A549 (cell line): ENCODE data around the gene MAN2A2. TPM values are rescaled to one million over a fixed set of nuclear protein-coding genes. Genes with fewer than 3 reads are reported as not detected.

ENCODE experiments used
- ATAC-seq, 2 experiments: fragments of 200-7000 bp in 1 of 2; fragments of >200 bp in 1 of 2; cut with Nextera tagmentation in 1 of 2; cut with Tn5 transposase in 1 of 2; 3 replicates each; pipeline versions ENCODE4 v1.8.0 to v1.9.1; 2018 to 2020; ENCODE audit warnings: mild to moderate bottlenecking in 1 of 2, moderate library complexity in 1 of 2
- CTCF ChIA-PET: fragments of 300-600 bp; sonication (Branson Sonifier 250); formaldehyde crosslinking; extraction: SDS; loops from one replicate; lab custom pipeline; 2021; ENCODE audit warnings: antibody characterized with exemption, inconsistent platforms; lab: Yijun Ruan, JAX
- POLR2A ChIA-PET: fragments of 350-600 bp; formaldehyde crosslinking; extraction: SDS; loops from one replicate; lab custom pipeline; 2021; ENCODE audit warnings: antibody characterized with exemption, inconsistent platforms; lab: Yijun Ruan, JAX
- DNase-seq, 2 experiments: peaks; one replicate each; pipeline versions ENCODE4 v3.0.0 to v3.0.0-alpha.2; 2011 to 2016; ENCODE audit warnings: low read depth in 1 of 2, low spot score in 1 of 2
- FAIRE-seq: peaks from 2 replicates; lab custom pipeline; 2011; peaks lifted over from hg19 to GRCh38; lab: Jason Lieb, UNC
- H3K27ac ChIP-seq, 2 experiments: fragments of >200 bp; sonication (Bioruptor Twin); formaldehyde crosslinking; 3 replicates each; pipeline ENCODE4 v1.5.1; 2016 to 2017
- H3K4me1 ChIP-seq: fragments of >200 bp; sonication (Bioruptor Twin); formaldehyde crosslinking; 3 replicates; pipeline ENCODE4 v1.6.1; 2016
- H3K4me2 ChIP-seq: fragments of >200 bp; sonication (Bioruptor Twin); formaldehyde crosslinking; 3 replicates; pipeline ENCODE4 v1.6.1; 2016
- H3K4me3 ChIP-seq: fragments of >200 bp; sonication (Bioruptor Twin); formaldehyde crosslinking; 3 replicates; pipeline ENCODE4 v1.5.1; 2016
- H3K9me3 ChIP-seq: fragments of >200 bp; sonication (Bioruptor Twin); formaldehyde crosslinking; 3 replicates; pipeline ENCODE4 v1.6.1; 2016
- CBX2 ChIP-seq: fragments of 200-600 bp; sonication (generic); IDR thresholded peaks from 2 replicates; pipeline ENCODE4 v1.6.1; 2016; ENCODE audit warnings: low read depth, mild to moderate bottlenecking, borderline replicate concordance
- CHD2 ChIP-seq: fragments of 150-350 bp; IDR thresholded peaks from 2 replicates; pipeline ENCODE4 v1.6.1; 2014; ENCODE audit warnings: low read length; ENCODE audit not compliant: partially characterized antibody
- CHD4 ChIP-seq: fragments of 200-600 bp; sonication (generic); IDR thresholded peaks from 2 replicates; pipeline ENCODE4 v1.6.1; 2016; ENCODE audit warnings: antibody characterized with exemption, mild to moderate bottlenecking, borderline replicate concordance
- ESRRA ChIP-seq: fragments of 150-350 bp; IDR thresholded peaks from 2 replicates; pipeline ENCODE4 v1.6.1; 2014; ENCODE audit warnings: mild to moderate bottlenecking, low read length, borderline replicate concordance
- FOXS1 ChIP-seq: fragments of 250-450 bp; sonication (Bioruptor Pico); IDR thresholded peaks from 2 replicates; pipeline ENCODE4 v1.5.0; 2020; ENCODE audit warnings: mild to moderate bottlenecking, moderate library complexity
- HDAC2 ChIP-seq: fragments of 200-600 bp; sonication (generic); IDR thresholded peaks from 2 replicates; pipeline ENCODE4 v1.6.1; 2016
- HEYL ChIP-seq: fragments of 250-450 bp; sonication (Bioruptor Pico); IDR thresholded peaks from 2 replicates; pipeline ENCODE4 v1.8.0; 2021; ENCODE audit warnings: mild to moderate bottlenecking, moderate library complexity
- HMGXB4 ChIP-seq: fragments of 250-450 bp; sonication (Bioruptor Pico); IDR thresholded peaks from 2 replicates; pipeline ENCODE4 v1.5.0; 2021; ENCODE audit warnings: mild to moderate bottlenecking, moderate library complexity, borderline replicate concordance
- HOXA7 ChIP-seq: fragments of 250-450 bp; sonication (Bioruptor Pico); IDR thresholded peaks from 2 replicates; pipeline ENCODE4 v1.5.0; 2020; ENCODE audit warnings: mild to moderate bottlenecking, moderate library complexity
- JUN ChIP-seq, 2 experiments: fragments of >200 bp; sonication (Bioruptor Twin); formaldehyde crosslinking; IDR thresholded peaks; 2 replicates in 1 of 2; 3 replicates in 1 of 2; pipeline ENCODE4 v1.6.1; 2016 to 2017
- MAFK ChIP-seq: fragments of 450-650 bp; IDR thresholded peaks from 2 replicates; pipeline ENCODE4 v1.6.1; 2014; ENCODE audit not compliant: partially characterized antibody
- MAZ ChIP-seq: fragments of 150-350 bp; IDR thresholded peaks from 2 replicates; pipeline ENCODE4 v1.6.1; 2014; ENCODE audit warnings: antibody characterized with exemption, low read depth, low read length, borderline replicate concordance
- NFE2L2 ChIP-seq: fragments of 150-350 bp; conservative IDR thresholded peaks from 2 replicates; pipeline ENCODE4 v1.6.1; 2014; ENCODE audit warnings: low read length
- NPAS2 ChIP-seq: fragments of 250-450 bp; sonication (Bioruptor Pico); IDR thresholded peaks from 2 replicates; pipeline ENCODE4 v1.8.0; 2022; ENCODE audit warnings: mild to moderate bottlenecking, moderate library complexity, borderline replicate concordance
- NR3C1 ChIP-seq: fragments of >200 bp; sonication (Bioruptor Twin); formaldehyde crosslinking; IDR thresholded peaks from 3 replicates; pipeline ENCODE4 v1.6.1; 2017
- POLR2A ChIP-seq: IDR thresholded peaks from 2 replicates; pipeline ENCODE4 v1.6.1; 2012; ENCODE audit warnings: mild to moderate bottlenecking, low read length
- POLR2AphosphoS2 ChIP-seq: conservative IDR thresholded peaks from 2 replicates; pipeline ENCODE4 v1.6.1; 2012; ENCODE audit warnings: low read length, improper control_type of control experiment, inconsistent platforms
- RARB ChIP-seq: fragments of 250-450 bp; sonication (Bioruptor Pico); IDR thresholded peaks from 2 replicates; pipeline ENCODE4 v1.8.0; 2021; ENCODE audit warnings: mild to moderate bottlenecking, moderate library complexity
- RFX5 ChIP-seq: fragments of 450-650 bp; IDR thresholded peaks from 2 replicates; pipeline ENCODE4 v1.7.1; 2014; ENCODE audit warnings: antibody characterized with exemption, mild to moderate bottlenecking, moderate library complexity
- SMC3 ChIP-seq: fragments of >200 bp; sonication (Bioruptor Twin); formaldehyde crosslinking; IDR thresholded peaks from 3 replicates; pipeline ENCODE4 v1.6.1; 2018; ENCODE audit warnings: inconsistent platforms
- SREBF2 ChIP-seq: fragments of 450-650 bp; IDR thresholded peaks from 2 replicates; pipeline ENCODE4 v1.6.1; 2014; ENCODE audit warnings: mild to moderate bottlenecking, moderate library complexity
- TFCP2L1 ChIP-seq: fragments of 250-450 bp; sonication (Bioruptor Pico); IDR thresholded peaks from 2 replicates; pipeline ENCODE4 v1.5.0; 2021; ENCODE audit warnings: mild to moderate bottlenecking
- ZFP36 ChIP-seq: fragments of 450-650 bp; IDR thresholded peaks from 2 replicates; pipeline ENCODE4 v1.6.1; 2014; ENCODE audit warnings: borderline replicate concordance; ENCODE audit not compliant: partially characterized antibody
- ZSCAN20 ChIP-seq: fragments of 250-450 bp; sonication (Bioruptor Pico); IDR thresholded peaks from 2 replicates; pipeline ENCODE4 v1.8.0; 2022; ENCODE audit warnings: mild to moderate bottlenecking, moderate library complexity
- WGBS: methylation state at CpG from one replicate; pipeline ENCODE4 v1.1.6; 2017; ENCODE audit errors: missing lambda C conversion rate; 5-methylcytosine and 5-hydroxymethylcytosine counted together
- polyA plus RNA-seq, 4 experiments: library from polyadenylated mRNA; depleted of rRNA in 3 of 4; stranded (reverse); fragments of >200 nt; fragmentation: RNase III in 1 of 4; extraction: RNeasy Plus Mini Kit Qiagen cat#74134 plus additional on column Dnase treatment in 1 of 4; gene quantifications; 2 replicates in 3 of 4; 3 replicates in 1 of 4; pipeline ENCODE4 v1.2.3, GENCODE V29; 2011 to 2017
- TF ChIP-seq, protein P1 (sequence below): fragments of >200 bp; sonication (Bioruptor Twin); formaldehyde crosslinking; IDR thresholded peaks from 3 replicates; pipeline ENCODE4 v1.5.1; 2016
- TF ChIP-seq, protein P2 (sequence below): IDR thresholded peaks from 2 replicates; pipeline ENCODE4 v1.6.1; 2012
- TF ChIP-seq, protein P3 (sequence below): fragments of 150-350 bp; IDR thresholded peaks from 2 replicates; pipeline ENCODE4 v1.6.1; 2014; ENCODE audit warnings: low read depth, mild to moderate bottlenecking, low read length

Gene MAN2A2
- polyA plus RNA-seq, 2 of the 4 experiments (the other 2 are of a cell fraction), result 22.0 to 32.6 TPM

GRCh38 chr15:90949979-90950675, 47.0 kb downstream of the MAN2A2 start:
- ATAC-seq (no peak), DNase-seq (no peak), FAIRE-seq (no peak)
- H3K4me2 ChIP-seq, result peak overlapping the region; percentile 24; the same call in 1 of the 3 replicates
- peaks cover 15% of the 10 kb centered on the region for H3K4me1 ChIP-seq
- H3K27ac ChIP-seq, result peak overlapping the region; percentile 66 to 87
- no peak overlapping the region for H3K4me3 ChIP-seq
- CTCF ChIA-PET, result interaction anchor here (0.9 to 25.4 kb wide), 4 partner anchors 9 to 322 kb away, joined by 3 to 536 read pairs (median 6); partner anchors contain the start of genes HDDC3 and UNC45A
- no peak for TF ChIP-seq JUN (IDR thresholded peaks at IDR 0.05)
- H3K9me3 ChIP-seq, result no peaks in the 10 kb centered on the region
- POLR2A ChIA-PET, result interaction anchor here (0.6 to 1.0 kb wide), 2 partner anchors 9 to 21 kb away, joined by 3 read pairs; no protein-coding TSS in a partner anchor
- WGBS, result 93% methylated on average over 22 of the region's 23 CpGs

- ATAC-seq (no peak), DNase-seq (no peak), FAIRE-seq (no peak)
- Histone ChIP-seq H3K4me1 (peaks cover 18% of the 10 kb centered on the region), H3K27ac (no peak overlapping the region), H3K4me2 (no peak overlapping the region), H3K9me3 (no peaks in the 10 kb centered on the region), H3K4me3 (no peak overlapping the region)
- no peak for TF ChIP-seq RFX5
- no peak for TF ChIP-seq NR3C1
- TF ChIP-seq RARB (CRISPR knock-in tag), result no peak
- TF ChIP-seq HMGXB4, result no peak
- no peak for TF ChIP-seq MAFK
- TF ChIP-seq POLR2AphosphoS2, result no peak
- no peak for TF ChIP-seq NPAS2 (CRISPR knock-in tag)
- TF ChIP-seq HOXA7, result no peak
- CTCF ChIA-PET, result interaction anchor here (2.8 to 25.4 kb wide), 3 partner anchors 14 to 101 kb away, joined by 8 to 536 read pairs (median 203); partner anchors contain the start of genes HDDC3 and UNC45A
- POLR2A ChIA-PET, result no interaction called here
- 96% methylated on average over 6 of the region's 6 CpGs for WGBS
Observed at GRCh38 chr15:90950676-90951075, 47.6 kb downstream of the MAN2A2 start.

GRCh38 chr15:90952901-90953677, 50.0 kb downstream of the MAN2A2 start:
- ATAC-seq (no peak), DNase-seq (no peak), FAIRE-seq (no peak)
- no peak overlapping the region for H3K4me2 ChIP-seq
- no peak for TF ChIP-seq SMC3
- TF ChIP-seq, protein P1, sequence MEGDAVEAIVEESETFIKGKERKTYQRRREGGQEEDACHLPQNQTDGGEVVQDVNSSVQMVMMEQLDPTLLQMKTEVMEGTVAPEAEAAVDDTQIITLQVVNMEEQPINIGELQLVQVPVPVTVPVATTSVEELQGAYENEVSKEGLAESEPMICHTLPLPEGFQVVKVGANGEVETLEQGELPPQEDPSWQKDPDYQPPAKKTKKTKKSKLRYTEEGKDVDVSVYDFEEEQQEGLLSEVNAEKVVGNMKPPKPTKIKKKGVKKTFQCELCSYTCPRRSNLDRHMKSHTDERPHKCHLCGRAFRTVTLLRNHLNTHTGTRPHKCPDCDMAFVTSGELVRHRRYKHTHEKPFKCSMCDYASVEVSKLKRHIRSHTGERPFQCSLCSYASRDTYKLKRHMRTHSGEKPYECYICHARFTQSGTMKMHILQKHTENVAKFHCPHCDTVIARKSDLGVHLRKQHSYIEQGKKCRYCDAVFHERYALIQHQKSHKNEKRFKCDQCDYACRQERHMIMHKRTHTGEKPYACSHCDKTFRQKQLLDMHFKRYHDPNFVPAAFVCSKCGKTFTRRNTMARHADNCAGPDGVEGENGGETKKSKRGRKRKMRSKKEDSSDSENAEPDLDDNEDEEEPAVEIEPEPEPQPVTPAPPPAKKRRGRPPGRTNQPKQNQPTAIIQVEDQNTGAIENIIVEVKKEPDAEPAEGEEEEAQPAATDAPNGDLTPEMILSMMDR, result no peak
- no peak for TF ChIP-seq HEYL (CRISPR knock-in tag)
- TF ChIP-seq CHD4, result no peak
- TF ChIP-seq HDAC2, result no peak
- TF ChIP-seq CBX2, result no peak
- TF ChIP-seq, protein P2, sequence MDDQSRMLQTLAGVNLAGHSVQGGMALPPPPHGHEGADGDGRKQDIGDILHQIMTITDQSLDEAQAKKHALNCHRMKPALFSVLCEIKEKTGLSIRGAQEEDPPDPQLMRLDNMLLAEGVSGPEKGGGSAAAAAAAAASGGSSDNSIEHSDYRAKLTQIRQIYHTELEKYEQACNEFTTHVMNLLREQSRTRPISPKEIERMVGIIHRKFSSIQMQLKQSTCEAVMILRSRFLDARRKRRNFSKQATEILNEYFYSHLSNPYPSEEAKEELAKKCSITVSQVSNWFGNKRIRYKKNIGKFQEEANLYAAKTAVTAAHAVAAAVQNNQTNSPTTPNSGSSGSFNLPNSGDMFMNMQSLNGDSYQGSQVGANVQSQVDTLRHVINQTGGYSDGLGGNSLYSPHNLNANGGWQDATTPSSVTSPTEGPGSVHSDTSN, result no peak
- no peak for TF ChIP-seq TFCP2L1 (CRISPR knock-in tag)
- no peak for TF ChIP-seq RARB (CRISPR knock-in tag)
- no peak for TF ChIP-seq ESRRA
- TF ChIP-seq ZFP36, result no peak
- TF ChIP-seq, protein P3, sequence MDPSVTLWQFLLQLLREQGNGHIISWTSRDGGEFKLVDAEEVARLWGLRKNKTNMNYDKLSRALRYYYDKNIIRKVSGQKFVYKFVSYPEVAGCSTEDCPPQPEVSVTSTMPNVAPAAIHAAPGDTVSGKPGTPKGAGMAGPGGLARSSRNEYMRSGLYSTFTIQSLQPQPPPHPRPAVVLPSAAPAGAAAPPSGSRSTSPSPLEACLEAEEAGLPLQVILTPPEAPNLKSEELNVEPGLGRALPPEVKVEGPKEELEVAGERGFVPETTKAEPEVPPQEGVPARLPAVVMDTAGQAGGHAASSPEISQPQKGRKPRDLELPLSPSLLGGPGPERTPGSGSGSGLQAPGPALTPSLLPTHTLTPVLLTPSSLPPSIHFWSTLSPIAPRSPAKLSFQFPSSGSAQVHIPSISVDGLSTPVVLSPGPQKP, result no peak
- no peak for TF ChIP-seq ZSCAN20 (CRISPR knock-in tag)
- TF ChIP-seq FOXS1, result no peak
- no peak for TF ChIP-seq CHD2
- TF ChIP-seq MAZ, result no peak
- no peak for TF ChIP-seq NFE2L2
- no peak for TF ChIP-seq SREBF2
- TF ChIP-seq JUN (IDR thresholded peaks at IDR 0.05), result no peak
- no peak for TF ChIP-seq POLR2A
- no peaks in the 10 kb centered on the region for H3K9me3 ChIP-seq
- H3K4me1 ChIP-seq, result peaks cover 29% of the 10 kb centered on the region
- no peak overlapping the region for H3K27ac ChIP-seq
- H3K4me3 ChIP-seq, result no peak overlapping the region
- WGBS, result 92% methylated on average over 13 of the region's 14 CpGs
- CTCF ChIA-PET, result interaction anchor here (0.6 to 25.4 kb wide), 5 partner anchors 16 to 1421 kb away, joined by 4 to 536 read pairs (median 203); partner anchors contain the start of genes HDDC3 and UNC45A
- POLR2A ChIA-PET, result interaction anchor here (1.9 kb wide), 1 partner anchor 18 kb away, joined by 11 read pairs; the partner anchor contains the start of gene UNC45A
